Suprapubic skin (tissue), 4 donors: ENCODE results near the gene PEBP1. TPM values are rescaled to one million over a fixed set of nuclear protein-coding genes. Genes with fewer than 3 reads are reported as not detected.
A peak's percentile ranks its signal among the peaks of the same experiment; 100 is the strongest.

ENCODE experiments used
- DNase-seq, 2 donors: peaks; one replicate each; pipeline ENCODE4 v3.0.0-alpha.2; 2019; ENCODE audit warnings: low spot score in 2 of 2
- H3K27ac ChIP-seq: fragments of 200-600 bp; sonication (generic); one replicate; pipeline ENCODE4 v1.5.1; 2019
- H3K27me3 ChIP-seq: fragments of 200-600 bp; sonication (generic); one replicate; pipeline ENCODE4 v1.5.1; 2019
- H3K36me3 ChIP-seq: fragments of 200-600 bp; sonication (generic); one replicate; pipeline ENCODE4 v1.5.1; 2019
- H3K4me1 ChIP-seq: fragments of 200-600 bp; sonication (generic); one replicate; pipeline ENCODE4 v1.5.1; 2019
- H3K4me3 ChIP-seq: fragments of 200-600 bp; sonication (generic); one replicate; pipeline ENCODE4 v1.5.1; 2019; ENCODE audit warnings: mild to moderate bottlenecking
- H3K9me3 ChIP-seq: fragments of 200-600 bp; sonication (generic); one replicate; pipeline ENCODE4 v1.5.1; 2019
- EP300 ChIP-seq: sonication (generic); formaldehyde crosslinking; IDR thresholded peaks from one replicate; pipeline ENCODE4 v1.6.1; 2017; ENCODE audit warnings: antibody characterized with exemption
- POLR2A ChIP-seq, 2 donors: fragments of 450-650 bp; IDR thresholded peaks; one replicate each; pipeline ENCODE4 v1.6.1; 2017; ENCODE audit warnings: antibody characterized with exemption in 2 of 2, mild to moderate bottlenecking in 2 of 2, moderate library complexity in 2 of 2
- POLR2AphosphoS5 ChIP-seq, 3 donors: sonication (generic); formaldehyde crosslinking; IDR thresholded peaks; one replicate each; pipeline ENCODE4 v1.6.1; 2017; ENCODE audit warnings: antibody characterized with exemption in 3 of 3
- WGBS: methylation state at CpG from one replicate; pipeline ENCODE4 v1.1.5; 2018; 5-methylcytosine and 5-hydroxymethylcytosine counted together
- total RNA-seq, 4 donors: library from RNA; depleted of rRNA; stranded (reverse); fragments of >200 nt; gene quantifications; one replicate each; pipeline ENCODE4 v1.1.0, GENCODE V29; 2016
- TF ChIP-seq, protein P1 (sequence below), 2 donors: fragments of 200-600 bp in 1 of 2; fragments of 450-650 bp in 1 of 2; sonication (generic) in 1 of 2; IDR thresholded peaks; one replicate each; pipeline ENCODE4 v1.5.1; 2016 to 2019; ENCODE audit warnings: antibody characterized with exemption in 2 of 2, mild to moderate bottlenecking in 1 of 2, moderate library complexity in 1 of 2

Gene PEBP1
- total RNA-seq, 4 donors from 2014 or later, result 260 to 443 (median 311) TPM

DNA sequence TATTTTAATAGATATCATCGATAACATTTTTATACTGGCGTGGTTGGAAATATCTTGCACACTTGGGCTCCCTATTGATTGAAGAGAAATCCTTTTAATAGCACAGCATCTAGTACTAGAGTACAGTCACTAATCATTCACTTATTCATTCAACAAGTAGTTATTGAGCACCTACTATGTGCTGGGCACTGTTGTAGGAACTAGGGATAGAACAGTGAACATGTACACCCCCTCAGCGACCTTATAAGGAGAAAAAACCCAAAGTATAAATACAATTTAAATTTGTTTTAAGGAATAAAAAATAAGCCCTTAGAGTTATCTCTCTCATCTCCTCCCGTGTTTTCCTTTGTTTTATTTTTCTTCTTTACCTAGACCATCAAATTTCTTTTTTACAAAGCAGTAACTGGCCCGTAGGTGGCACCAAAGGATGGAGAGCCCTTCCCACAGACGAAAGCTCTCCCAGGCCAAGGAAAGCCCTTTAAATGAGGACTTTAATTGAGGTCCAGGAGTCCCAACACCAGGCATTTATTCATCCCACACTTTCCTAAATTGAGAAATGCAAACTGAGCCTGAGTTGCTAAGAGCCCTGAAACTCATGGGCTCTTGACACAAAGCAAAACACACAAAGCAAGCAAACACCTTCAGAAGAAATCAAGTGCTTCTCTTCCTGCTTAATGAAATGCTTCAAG, 29.0 kb downstream of the PEBP1 start:
- H3K4me3 ChIP-seq, result no peak overlapping the region
- peaks cover 40% of the 10 kb centered on the region for H3K36me3 ChIP-seq
- no peaks in the 10 kb centered on the region for H3K4me1 ChIP-seq
- DNase-seq, result no peak
- TF ChIP-seq, protein P1, sequence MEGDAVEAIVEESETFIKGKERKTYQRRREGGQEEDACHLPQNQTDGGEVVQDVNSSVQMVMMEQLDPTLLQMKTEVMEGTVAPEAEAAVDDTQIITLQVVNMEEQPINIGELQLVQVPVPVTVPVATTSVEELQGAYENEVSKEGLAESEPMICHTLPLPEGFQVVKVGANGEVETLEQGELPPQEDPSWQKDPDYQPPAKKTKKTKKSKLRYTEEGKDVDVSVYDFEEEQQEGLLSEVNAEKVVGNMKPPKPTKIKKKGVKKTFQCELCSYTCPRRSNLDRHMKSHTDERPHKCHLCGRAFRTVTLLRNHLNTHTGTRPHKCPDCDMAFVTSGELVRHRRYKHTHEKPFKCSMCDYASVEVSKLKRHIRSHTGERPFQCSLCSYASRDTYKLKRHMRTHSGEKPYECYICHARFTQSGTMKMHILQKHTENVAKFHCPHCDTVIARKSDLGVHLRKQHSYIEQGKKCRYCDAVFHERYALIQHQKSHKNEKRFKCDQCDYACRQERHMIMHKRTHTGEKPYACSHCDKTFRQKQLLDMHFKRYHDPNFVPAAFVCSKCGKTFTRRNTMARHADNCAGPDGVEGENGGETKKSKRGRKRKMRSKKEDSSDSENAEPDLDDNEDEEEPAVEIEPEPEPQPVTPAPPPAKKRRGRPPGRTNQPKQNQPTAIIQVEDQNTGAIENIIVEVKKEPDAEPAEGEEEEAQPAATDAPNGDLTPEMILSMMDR (IDR thresholded peaks at IDR 0.05), result peak in 1 of 2 donors; percentile 31
- no peak for TF ChIP-seq EP300
- TF ChIP-seq POLR2AphosphoS5 (IDR thresholded peaks at IDR 0.05), result no peak
- no peaks in the 10 kb centered on the region for H3K9me3 ChIP-seq
- no peaks in the 10 kb centered on the region for H3K27me3 ChIP-seq
- H3K27ac ChIP-seq, result no peak overlapping the region
- 58% methylated on average over 6 of the region's 6 CpGs for WGBS

DNA sequence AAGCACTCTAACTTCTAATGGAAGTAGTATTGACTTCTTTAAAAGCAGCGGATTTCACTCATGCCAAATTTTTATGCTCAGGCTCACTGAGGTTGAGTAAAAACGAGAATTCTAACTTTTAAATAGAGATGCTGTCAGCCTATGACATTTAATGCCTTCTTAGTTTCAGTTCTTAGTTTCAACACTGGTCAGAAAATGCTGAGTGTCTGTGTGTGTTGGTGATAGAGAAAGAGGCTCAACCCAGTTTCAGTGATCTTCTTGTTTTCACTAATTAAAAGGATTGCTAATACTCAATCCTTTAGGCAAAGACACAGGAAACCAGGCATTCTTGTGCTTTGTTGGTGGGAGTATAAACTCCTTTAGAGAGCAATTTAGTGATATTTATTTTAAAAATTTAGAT, 31.0 kb downstream of the PEBP1 start:
- Histone ChIP-seq H3K4me3 (no peak overlapping the region), H3K4me1 (no peaks in the 10 kb centered on the region), H3K27ac (no peak overlapping the region), H3K9me3 (no peaks in the 10 kb centered on the region), H3K36me3 (peaks cover 40% of the 10 kb centered on the region), H3K27me3 (no peaks in the 10 kb centered on the region)
- WGBS, result 77% methylated on average over 2 of the region's 2 CpGs
- TF ChIP-seq EP300, result no peak
- no peak for TF ChIP-seq POLR2AphosphoS5 (IDR thresholded peaks at IDR 0.05)
- TF ChIP-seq, protein P1 (IDR thresholded peaks at IDR 0.05), result no peak
- TF ChIP-seq POLR2A (IDR thresholded peaks at IDR 0.05), result no peak
- no peak for DNase-seq

DNA sequence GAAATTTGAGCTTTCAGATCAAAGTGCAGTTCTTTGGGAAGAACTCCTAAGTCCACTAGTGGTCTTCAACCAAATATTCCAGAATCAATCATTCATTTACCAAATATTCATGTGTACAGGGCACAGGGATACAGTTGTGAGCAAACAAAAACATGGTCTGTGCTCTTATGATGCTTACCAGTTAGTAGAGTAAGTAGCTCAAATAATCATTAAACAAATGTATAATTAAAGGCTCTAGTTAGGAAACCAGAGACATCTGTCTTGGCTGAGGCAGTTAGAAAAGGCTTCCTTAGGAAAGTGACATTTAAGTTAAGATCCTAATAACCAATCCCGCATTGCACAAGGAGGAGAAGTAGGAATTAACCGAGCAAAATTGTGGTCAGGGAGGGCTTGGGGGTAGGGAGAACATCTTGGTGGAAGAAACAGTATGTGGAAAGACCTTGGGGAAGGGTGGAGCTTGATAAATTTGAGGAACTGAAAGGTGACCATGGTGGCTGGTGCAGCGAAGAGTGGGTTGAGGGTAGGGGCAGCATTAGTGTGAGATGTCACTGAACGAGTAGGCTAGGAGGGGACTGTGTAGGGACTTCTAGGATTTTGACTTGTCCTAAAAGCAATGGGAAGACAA, 40.0 kb downstream of the PEBP1 start:
- DNase-seq, result no peak
- H3K27ac ChIP-seq, result no peak overlapping the region
- WGBS, result 93% methylated on average over 4 of the region's 4 CpGs
- no peaks in the 10 kb centered on the region for H3K9me3 ChIP-seq
- no peaks in the 10 kb centered on the region for H3K27me3 ChIP-seq
- H3K36me3 ChIP-seq, result peaks cover 86% of the 10 kb centered on the region
- no peak for TF ChIP-seq POLR2A (IDR thresholded peaks at IDR 0.05)
- TF ChIP-seq, protein P1 (IDR thresholded peaks at IDR 0.05), result no peak
- no peak overlapping the region for H3K4me3 ChIP-seq
- no peaks in the 10 kb centered on the region for H3K4me1 ChIP-seq

DNA sequence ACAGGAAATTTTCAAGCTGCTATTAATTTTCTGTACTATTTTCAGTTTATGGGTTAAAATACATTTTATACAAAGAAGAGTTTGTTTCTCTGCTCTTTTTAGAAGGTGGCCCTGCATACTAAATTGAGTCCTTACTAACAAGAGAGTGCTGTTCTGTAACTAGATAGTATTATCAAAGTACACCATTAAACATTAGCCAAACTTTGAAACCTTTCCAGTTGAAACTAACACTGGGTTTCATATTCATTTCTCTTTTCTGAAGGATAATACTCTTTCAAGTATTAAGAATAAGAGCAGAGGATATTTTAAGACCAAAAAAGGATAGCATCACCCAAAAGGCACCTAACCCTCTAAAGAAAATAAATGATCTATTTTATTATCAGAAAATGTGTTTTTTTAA, 47.2 kb downstream of the PEBP1 start:
- no peak overlapping the region for H3K27ac ChIP-seq

DNA sequence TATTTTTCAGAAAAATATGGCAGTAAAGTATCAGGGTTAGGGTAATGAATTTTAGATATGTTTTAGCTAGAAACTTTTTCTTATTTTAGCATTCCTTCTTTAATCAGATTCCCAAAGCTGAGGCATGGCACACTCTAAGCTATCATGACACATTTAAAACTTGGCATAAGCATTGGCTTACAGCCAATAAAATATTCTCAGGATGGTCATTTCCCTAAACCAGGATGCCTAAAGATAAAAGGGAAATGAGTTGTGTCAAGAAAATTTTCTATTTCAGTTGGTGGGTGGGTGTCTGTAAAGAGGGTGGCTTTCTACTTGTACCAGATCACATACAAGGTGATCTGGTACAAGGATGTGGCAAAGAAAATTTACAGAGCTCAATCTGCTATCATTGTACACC, 47.8 kb downstream of the PEBP1 start:
- no peaks in the 10 kb centered on the region for H3K9me3 ChIP-seq
- TF ChIP-seq EP300 (no peak), POLR2A (IDR thresholded peaks at IDR 0.05) (no peak)
- peaks cover 21% of the 10 kb centered on the region for H3K36me3 ChIP-seq
- peaks cover 26% of the 10 kb centered on the region for H3K4me1 ChIP-seq
- H3K27me3 ChIP-seq, result no peaks in the 10 kb centered on the region
- no peak overlapping the region for H3K4me3 ChIP-seq
- no peak for DNase-seq
- H3K27ac ChIP-seq, result no peak overlapping the region

More for the DNA sequence above, 47.2 kb downstream of the PEBP1 start:
- Histone ChIP-seq H3K4me3 (no peak overlapping the region), H3K9me3 (no peaks in the 10 kb centered on the region), H3K27me3 (no peaks in the 10 kb centered on the region), H3K36me3 (peaks cover 26% of the 10 kb centered on the region), H3K4me1 (peaks cover 22% of the 10 kb centered on the region)
- TF ChIP-seq POLR2A (IDR thresholded peaks at IDR 0.05), result no peak
- TF ChIP-seq, protein P1 (IDR thresholded peaks at IDR 0.05), result no peak
- TF ChIP-seq EP300, result no peak
- no peak for DNase-seq
